ENCODE data around the gene SPACA7.

SPACA7 gene, protein sequence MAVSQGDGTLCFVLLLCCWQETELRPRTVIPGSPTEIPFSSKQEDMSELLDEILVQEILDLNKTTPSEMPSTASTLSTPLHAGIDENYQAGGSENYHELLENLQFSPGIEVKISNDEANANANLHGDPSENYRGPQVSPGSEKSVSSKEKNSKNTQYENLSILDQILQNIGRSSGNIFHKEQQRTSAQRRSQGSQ

DNA sequence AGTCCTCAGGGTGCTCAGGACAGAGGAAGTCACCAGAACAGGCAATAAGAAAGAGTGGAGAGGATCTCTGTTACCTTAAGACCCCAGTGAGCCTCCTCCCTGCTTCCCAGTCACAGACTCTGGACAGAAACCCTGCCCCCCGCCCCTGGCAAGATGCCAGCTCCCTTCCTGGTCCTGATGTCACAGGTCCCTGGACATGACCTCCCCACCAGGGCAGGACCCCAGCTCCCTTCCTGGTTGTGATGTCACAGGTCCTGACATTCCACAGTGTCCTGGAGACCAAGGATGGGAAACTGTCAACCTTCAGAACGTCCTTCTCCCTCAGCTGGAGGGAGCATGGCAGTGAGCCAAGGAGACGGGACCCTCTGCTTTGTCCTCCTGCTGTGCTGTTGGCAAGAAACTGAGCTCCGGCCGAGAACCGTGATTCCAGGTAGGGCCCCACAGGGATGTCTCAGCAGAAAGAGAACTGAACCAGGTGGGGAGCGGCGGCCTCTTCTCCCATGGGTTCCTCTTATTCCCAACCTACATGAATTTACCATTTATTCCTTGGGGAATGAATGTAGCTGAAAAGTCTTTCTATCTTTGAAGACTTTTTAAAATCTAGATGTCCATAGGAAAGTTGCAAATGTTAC is at the start of gene SPACA7:
SPACA7 (plus strand) TSS at position 306 of the 632 bp plus-strand sequence; CDS start at position 337, 31 bp downstream.
- no peak for DNase-seq

DNA sequence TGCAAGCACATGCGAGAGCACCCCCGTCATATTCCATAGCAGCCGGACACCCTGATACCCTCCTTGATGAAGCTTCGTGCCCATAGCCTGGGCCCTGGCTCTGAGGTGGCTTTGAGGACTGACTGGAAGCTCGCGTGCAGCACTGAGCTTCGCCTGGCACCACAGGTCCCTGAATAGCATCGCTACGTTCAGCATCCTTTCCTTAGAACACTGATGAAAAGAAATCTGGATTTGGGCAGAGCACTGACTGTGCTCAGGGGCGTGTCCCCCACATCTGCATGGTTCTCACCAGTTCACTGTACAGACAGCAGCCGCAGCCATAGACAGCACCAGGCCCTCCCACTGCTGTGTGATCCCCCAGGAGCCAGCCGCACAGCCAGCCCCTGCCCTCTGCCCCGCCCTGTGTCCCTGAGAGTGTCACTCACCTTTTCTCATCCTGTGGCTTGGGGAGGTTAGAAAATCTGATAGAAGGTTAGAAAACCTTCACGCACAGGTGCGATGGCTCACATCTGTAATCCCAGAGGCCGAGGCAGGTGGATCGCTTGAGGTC is 49.3 kb upstream of the SPACA7 start:
- DNase-seq: no peak

DNA sequence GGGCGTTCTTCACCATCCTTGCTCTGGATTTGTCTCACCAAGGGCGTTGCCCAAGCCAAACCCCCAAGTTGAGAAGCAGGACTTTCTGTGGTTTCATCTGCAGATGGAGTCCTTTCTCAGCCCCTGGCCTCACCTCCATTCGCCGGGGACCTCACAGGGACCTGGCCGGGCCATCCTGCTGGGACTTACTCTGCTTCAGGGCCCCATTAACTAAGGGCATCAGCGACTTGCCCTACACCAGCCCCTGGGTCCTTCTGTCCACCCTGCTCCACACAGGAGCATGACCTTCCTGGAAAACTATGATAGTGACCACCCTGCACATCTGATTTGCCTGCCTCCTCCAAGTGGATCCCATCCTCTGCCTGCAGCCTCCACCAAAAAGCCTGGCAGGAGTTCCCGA is 47.2 kb upstream of the SPACA7 start:
- no peak for DNase-seq

DNA sequence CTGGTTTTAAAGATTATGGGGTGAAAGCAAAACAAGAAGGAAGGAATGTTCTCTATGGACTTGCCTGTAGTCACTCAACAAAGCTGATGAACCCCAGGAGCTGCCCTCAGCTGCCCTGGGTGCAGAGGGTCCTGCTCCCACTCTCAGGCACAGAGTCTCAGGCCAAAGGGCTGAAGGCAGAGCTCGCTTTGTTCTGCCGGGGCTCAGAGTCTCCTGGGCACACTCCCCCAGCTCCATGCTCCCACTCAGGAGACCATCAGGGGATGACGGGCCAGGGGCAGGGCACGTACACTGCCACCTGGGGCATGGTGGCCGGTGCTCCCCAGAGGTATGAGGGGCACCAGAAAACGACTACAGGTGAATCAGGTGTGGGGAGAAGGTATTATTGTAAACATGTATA is 46.8 kb upstream of the SPACA7 start:
- DNase-seq: no peak

DNA sequence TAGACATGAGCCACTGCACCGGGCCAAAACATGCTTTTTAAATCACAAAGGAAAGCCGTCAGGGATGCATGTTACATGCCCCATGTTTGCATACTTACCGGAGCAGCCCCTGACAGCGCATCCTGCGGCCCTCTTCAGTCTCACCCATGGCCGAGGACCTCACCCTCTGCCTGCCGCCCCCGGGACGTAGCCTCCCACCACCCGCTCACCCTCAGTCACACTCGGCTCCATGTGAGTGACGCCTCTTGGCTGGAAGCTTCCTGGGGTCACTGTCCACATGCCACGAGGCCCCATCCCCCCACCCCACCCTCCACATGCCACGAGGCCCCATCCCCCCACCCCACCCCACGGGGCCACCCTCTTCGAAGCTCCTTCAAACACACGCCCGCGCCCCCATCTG is 46.1 kb upstream of the SPACA7 start:
- no peak for DNase-seq

DNA sequence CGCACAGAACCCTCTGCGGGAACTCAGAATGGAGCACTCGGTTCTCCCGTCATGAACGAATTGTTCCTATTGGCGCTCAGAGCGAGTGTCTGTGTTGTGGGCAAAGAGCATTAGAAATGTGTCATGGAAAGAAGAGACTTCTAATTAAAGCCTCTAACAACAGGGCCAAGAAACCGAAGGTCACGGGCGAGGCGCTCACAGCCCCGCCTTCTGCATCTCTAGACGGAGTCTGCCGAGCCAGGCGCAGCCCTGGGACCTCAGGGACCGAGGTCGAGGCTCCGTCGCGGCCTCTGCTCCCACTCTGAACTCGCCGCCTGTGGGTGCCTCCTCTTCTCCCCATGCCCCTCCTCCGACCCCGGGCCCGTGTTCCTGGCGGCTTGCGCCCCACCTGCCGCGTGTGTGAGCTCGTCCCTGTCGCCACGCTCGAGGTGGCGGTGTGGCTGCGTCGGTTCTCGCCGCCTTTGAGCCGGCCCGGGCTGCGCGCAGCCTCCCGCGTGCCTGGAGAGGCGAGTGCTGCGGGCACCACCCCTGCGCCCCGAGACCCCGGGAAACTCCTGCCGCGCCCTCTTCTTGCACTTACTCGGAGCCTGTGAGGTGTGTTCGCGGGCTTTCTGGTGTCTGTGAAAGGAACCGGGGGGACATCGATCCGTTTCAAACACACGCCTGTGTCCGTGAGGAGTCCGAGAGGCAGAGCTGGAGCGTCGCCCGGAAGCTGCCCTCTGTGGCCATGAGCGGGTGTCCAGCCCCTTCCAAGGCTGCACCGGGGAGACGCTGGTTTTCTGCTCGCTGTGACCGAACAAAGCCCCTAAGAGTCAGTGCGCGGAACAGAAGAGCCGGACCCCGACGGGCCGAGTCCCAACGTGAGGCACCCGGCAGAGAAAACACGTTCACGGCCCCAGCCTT is 45.4 kb upstream of the SPACA7 start:
- no peak for DNase-seq

DNA sequence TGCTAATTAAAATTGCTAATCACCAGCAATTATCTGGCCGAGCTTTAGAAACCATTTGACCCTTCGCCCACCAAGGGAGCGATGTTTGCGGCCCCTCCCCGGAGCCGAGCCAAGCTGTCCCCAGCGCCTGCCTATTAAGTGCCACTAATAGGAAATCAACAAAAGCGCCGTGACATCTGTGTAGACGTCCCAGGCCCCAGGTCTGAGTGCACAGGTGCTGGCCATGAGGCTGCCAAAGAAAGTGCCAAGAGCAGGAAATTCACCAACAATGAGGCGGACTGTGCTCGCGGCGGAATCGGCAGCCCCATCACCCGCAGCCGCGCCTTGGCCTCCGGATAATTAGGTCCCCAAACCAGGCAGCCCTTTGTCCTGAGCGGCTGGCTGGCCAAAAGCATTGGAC is 44.5 kb upstream of the SPACA7 start:
- no peak for DNase-seq

DNA sequence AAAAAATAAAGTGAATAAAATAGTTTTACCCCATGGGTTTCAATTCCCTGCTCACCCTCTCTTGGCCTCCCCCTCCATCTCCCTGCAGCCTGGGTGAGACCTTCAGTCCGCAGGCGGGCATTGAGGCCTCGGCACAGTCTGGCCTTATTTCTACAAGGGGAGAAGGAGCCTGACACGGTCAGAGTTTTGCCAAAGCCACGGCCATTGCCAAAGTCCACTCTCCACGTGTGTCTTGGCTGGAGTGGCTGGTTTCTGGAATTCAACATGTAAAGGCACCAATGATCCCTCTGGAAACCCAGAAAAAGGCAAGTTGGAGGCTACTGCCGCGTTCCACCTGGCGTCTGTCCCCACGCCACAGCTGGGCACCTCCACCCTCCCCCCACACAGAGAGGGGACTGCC is 43.4 kb upstream of the SPACA7 start:
- no peak for DNase-seq

DNA sequence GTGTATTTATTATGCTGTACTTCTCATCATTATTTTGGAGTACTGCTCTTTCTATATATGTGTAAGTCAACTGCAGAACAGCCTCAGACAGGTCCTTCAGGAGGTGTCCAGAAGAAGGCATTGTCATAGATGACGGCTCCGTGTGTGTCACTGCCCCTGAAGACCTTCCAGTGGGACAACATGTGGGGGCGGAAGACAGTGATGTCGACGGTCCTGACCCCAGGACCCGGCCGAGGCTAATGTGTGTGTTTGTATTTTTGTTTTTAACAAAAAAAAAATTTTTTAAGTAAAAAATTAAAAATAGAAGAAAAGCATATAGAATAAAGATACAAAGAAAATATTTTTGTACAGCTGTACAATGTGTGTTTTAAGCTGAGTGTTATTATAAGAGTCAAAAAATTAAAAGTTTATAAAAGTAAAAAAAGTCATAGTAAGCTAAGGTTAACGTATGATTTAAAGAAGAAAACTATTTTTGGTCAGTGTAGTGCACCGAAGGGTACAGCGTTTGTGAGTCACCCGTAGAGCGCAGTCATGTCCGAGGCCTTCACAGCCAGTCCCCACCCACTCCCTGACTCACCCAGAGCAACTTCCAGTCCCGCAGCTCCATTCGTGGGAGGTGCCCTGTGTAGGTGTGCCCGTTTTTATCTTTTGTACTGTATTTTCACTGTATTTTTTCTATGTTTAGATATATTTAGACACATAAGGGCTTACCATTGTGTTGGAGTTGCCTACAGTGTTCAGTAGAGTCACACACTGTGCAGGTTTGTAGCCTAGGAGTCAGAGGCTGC is 42.2 kb upstream of the SPACA7 start:
- DNase-seq: no peak

DNA sequence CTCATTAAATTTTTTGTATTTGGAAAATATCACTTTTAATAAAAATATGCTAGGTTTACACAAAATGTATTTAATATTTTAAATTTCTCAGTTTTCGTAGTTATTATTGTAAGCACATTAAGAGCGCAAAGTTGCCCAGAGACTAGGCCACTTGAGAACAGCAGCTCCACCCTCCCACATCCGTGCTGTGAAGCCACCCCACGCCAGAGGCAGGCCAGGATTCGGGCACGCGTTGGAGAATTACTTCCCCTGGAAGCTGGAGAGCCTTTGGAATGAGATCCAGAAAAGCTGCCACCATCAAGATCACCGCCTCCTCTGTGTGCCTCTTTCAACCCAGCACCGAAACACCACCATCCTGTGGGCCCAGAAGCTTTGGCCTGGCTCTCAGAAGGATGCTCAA is 41.0 kb upstream of the SPACA7 start:
- no peak for DNase-seq

DNA sequence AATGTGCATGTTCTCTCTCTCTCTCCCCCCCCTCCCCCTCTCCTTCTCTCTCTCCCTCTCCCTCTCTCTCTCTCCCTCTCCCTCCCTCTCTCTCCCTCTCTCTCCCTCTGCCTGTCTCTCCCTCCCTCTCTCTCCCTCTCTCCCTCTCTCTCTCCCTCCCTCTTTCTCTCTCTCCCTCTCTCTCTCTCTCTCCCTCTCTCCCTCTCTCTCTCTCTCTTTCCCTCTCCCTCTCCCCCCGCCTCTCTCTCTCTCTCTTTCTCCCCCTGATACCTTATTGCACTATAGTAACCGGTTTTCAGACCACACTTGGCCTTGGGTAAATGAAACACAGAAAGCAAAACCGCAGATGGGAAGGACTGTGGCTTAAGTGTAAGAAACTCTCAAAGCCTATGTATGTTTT is 34.7 kb upstream of the SPACA7 start:
- no peak for DNase-seq

DNA sequence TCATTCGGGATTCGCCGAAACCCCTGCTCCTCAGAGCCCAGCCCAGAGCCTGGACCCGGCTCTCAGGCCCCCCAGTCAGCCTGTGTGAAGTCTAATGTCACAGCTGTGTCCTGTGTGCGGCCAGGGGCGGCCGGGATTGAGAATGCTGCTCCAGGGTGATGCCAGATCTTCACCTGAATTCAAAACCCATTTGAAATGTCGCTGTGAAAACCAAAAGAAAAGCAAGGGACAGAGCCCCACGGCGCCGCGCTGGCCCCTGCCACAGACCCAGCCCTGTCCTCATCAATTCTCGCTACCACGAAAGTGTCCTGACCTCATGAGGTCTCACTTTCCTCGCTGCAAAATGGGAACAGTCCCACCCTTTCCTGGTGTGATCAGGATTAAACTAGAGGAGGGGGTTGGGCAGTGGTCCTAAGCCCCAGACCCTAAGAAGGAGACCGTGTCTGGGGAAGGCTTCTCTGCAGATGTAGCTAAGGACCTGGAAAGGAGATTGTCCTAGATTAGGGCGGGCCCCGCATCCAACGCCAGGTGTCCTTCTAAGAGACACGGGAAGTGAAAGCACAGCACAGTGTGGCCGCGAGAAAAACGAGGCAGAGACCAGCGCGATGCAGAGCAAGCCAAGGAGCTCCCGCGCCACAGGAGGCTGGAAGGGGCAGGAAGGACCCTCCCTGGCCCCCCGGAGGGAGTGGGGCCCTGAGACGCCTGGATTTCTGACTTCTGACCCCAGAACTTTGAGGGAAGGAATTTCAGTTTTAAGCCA is 34.0 kb upstream of the SPACA7 start:
- no peak for DNase-seq

DNA sequence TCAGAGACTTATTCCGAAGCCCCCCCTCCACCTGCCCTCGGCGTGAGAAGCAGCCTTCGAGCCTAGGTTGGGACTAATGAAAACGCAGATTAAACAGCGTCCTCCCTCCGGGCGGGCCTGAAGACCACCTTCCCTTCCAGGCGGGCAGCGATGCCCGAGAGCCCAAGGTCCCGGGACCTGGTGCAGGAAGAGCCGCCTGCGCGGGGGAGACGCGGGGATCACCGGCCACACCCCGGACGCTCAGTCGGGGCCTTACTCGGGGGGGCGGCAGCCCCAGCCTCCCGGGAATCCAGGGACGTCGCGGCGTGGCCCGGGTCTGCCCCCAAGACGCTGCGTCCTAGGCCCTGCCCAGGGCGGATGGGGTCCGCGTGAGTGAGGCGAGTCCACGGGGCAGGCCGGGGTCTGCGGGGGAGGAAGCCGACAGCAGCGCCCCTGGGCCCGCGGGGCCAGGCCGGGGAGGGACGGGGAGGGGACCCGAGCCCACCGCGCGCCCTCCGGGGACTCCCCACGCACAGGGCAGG is 33.3 kb upstream of the SPACA7 start:
- DNase-seq: no peak

DNA sequence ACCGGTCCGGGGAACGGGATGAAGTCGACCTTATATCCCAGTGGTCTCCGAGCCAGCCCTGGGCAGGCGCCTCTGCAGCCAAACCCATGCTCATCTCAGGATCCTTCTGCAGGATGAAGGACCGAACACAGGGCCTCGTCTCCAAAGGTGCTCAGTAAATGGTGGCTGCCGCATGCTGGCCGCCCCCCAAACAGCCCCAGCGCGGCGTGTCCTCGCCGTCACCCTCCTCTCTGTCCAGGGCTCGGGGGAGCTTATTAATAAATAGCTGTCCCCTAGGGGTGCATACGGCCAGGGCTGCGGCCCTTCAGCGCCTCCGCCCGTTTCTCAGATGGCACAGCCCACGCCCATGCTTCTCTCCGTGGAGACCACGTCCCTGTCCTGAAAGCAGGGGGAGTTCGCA is 32.6 kb upstream of the SPACA7 start:
- DNase-seq: no peak

DNA sequence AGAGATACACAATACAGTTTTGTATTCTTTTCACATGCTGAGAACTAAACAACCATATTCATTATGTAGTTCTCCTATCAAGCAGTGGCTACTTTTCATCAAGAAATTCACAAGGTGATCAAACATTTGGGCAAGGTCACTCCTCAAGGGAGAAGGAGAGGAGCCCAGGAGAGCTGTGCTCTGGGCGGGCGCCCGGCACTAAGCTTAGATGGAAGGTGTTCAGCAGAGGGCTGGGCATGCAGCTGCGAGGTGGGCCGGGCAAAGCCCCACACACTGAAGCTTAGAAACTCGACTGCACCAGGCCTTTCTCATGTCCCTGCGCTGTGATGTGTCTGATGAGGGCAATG is 30.4 kb upstream of the SPACA7 start:
- no peak for DNase-seq

DNA sequence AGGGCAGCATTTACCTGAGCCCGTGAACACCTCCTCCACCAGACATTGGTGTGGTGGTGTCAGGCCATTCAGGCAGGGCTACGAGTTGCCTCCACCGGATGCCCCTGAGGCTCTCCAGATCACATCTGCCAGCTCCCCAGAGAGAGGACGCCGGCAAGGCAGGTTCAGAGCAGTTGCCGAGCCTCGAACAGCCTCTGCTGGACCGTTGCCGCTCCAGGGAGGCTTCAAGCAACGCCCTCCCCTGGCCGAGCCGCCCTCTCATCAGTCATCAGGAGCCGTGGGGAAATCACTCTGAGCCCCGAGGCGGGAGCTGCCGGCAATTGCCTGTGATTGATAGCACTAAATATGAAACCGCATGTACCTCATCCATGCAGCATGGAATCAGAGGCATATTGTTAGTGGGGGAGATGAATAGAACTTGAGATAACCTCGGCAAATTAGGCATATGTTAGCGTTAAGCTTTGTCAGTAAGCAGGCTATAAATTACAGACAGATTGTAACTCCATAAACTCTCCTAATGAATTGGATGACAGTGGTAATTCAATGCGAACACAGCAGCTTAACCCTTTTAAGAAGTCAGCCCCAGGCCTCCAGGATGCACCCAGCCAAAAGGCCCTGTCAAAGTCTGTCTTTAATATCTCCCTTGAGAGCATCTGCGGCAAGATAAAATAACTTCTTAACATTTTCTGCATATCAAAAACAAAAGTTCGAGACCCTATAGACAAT is 29.8 kb upstream of the SPACA7 start:
- no peak for DNase-seq

DNA sequence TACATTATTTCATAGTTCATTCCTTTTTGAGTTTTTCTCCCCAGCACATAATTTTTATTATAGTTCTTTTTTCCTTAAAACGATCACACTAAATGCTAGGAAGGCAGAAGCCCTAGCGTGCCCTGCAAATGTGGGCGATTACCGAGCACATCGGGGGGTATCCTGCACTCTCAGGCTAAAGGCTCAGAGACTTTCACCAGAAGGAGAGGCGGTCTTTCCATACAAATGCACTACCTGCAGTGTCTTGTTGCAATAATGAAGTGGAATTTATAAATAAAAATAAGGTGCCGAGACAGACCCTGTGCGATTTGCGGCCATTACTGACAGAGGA is 29.3 kb upstream of the SPACA7 start:
- no peak for DNase-seq

DNA sequence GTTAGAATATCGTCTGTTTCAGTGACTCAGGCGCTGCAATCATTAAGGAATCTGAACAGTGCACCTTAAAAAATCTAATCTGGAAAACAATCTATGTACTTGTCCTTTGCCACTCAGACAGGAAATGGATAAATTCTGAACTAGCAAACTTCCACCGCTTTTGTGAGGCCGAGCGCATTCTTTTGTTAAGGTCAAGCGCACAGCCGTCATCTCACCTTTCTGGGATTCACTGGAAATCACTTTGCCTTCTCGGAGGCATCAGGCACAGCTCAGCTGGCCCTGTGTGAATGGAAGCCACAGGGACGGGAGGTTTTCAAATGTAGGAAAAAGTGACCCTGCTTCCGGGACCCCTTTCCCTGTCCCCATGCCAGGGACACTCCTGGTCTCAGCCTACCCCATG is 28.2 kb upstream of the SPACA7 start:
- no peak for DNase-seq

DNA sequence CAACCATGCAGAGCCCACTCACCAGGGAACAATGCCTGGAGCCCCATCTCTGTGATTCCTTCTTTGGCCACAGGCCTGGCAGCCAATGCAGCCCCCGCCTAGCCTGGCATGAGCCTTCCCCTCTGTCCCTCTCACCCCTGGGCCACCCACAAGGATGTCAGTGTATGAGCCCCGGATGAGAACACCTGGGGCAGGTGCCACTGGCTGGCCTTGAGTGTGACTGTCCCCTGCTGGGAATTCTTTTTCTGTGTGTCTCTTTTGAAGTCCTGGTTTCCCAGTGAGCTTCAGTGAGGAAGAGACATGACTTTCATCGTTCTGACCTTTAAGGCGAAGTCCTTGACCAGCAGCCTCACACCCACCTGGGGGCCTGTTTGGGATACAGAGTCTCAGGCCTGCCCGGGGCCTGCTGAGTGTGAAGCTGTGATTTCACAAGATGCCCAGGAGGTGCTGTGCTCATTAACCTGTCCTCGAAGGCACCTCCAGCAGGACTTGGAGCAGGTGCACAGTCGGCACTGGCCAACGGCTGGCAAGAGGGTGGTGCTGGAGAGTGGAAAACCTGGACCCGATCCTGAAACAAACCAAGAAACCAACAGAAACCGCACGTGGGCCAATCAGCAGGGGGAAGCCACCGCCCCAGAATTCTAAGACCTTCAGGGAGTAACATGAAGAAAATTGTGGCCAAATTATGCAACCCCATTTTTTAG is 27.4 kb upstream of the SPACA7 start:
- no peak for DNase-seq

DNA sequence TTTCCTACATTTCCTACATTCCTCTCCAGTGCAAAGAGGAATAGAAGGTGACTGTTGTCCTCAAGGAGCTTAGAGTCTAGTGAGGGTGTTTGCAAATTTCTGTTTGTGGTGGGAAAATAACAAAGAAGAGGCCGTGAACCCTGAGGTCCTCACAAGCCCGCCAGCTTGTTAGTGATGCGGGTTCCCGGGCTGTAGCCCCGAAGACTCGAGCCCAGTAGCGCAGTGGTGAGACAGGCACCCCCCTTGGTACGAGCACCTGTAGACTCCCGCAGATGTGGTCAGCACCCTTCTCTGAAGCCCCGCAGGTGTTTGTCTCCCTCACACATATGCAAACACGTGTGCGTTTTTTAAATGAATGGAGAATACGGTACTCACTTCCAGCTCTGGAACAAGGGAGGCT is 26.5 kb upstream of the SPACA7 start:
- DNase-seq: no peak

DNA sequence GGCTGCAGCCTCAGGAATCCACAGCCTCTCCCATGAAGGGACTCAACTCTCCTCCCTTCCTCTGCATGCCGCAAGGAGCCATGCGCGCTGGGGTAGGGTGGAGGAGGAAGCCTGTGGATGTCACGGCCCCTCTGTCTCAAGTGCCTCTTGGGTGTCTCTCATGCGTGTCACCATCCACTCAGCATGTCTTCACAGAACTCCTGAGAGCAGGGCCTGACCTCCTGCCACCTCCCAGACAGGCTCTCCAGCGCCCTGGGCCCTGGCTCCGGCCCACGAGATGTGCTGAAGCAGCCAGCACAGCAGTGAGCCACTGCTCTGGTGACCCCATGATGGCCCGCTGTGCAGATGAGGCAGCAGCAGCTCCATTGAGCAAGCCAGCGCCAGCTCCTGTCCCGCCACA is 25.9 kb upstream of the SPACA7 start:
- no peak for DNase-seq

Data from GOT3 (cell line).